GM12874 (cell line): Measurements from ENCODE around the gene SF1.

Experiments
- TF ChIP-seq, protein P1 (sequence below): IDR thresholded peaks from 2 replicates; pipeline ENCODE4 v1.5.1; 2011; ENCODE audit warnings: low read depth, mild to moderate bottlenecking, control low read depth, low read length, moderate library complexity; ENCODE audit not compliant: insufficient read depth

Gene SF1

GRCh38 chr11:64778473-64779298 lies at the start of gene SF1:
SF1 (minus strand) TSS chr11:64778542; CDS start chr11:64778392, 150 bp downstream.
- TF ChIP-seq, protein P1, sequence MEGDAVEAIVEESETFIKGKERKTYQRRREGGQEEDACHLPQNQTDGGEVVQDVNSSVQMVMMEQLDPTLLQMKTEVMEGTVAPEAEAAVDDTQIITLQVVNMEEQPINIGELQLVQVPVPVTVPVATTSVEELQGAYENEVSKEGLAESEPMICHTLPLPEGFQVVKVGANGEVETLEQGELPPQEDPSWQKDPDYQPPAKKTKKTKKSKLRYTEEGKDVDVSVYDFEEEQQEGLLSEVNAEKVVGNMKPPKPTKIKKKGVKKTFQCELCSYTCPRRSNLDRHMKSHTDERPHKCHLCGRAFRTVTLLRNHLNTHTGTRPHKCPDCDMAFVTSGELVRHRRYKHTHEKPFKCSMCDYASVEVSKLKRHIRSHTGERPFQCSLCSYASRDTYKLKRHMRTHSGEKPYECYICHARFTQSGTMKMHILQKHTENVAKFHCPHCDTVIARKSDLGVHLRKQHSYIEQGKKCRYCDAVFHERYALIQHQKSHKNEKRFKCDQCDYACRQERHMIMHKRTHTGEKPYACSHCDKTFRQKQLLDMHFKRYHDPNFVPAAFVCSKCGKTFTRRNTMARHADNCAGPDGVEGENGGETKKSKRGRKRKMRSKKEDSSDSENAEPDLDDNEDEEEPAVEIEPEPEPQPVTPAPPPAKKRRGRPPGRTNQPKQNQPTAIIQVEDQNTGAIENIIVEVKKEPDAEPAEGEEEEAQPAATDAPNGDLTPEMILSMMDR: no peak

DNA sequence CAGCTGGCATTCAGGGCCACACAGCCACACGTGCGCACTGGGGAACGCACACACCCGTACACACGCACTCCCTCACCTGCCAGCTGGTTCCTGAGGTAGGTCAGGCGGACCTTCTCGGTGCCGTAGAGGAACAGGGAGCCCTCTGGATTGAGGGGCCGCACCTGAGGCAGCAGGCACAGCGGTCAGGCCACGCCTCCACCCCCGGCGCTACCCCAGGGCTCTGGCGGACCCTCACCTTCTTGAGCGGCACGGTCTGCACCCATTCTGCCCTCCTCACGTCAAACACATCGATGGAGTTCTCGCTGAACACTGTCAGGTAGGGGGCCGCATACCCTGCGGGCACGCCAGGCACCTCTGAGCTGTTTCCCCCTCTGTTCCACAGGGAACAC lies 49.1 kb upstream of the SF1 start:
- TF ChIP-seq, protein P1: no peak

- TF ChIP-seq, protein P1: no peak
Measured at GRCh38 chr11:64826578-64827450, 48.5 kb upstream of the SF1 start.

- TF ChIP-seq, protein P1: no peak
Measured at GRCh38 chr11:64826062-64826461, 47.7 kb upstream of the SF1 start.

DNA sequence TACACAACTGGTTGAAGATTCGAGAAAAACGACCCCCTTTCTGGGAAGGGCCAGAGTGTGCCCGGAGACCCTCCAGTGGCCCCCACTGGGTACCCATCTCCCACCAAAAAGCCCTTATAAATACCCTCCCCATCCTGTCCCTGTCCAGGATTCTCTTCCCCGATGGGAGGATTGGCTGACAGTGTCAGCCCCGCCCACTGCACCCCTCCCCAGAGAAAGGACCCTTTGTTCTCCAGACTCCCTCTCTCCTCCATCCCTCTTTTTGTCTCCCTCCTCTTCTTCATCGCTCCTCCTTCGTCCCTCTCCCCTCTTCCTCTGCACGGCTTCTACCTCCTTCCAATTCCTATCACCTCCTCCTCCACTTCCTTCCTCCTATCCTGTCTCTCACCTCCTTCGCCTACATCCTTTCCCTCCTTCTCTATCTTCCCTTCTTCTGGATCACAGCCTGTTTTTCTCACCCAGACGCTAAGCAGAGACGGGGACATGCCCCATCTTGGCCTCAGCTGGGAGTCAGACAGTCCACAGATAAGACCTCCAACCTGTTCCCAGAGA lies 45.3 kb upstream of the SF1 start:
- TF ChIP-seq, protein P1: no peak

DNA sequence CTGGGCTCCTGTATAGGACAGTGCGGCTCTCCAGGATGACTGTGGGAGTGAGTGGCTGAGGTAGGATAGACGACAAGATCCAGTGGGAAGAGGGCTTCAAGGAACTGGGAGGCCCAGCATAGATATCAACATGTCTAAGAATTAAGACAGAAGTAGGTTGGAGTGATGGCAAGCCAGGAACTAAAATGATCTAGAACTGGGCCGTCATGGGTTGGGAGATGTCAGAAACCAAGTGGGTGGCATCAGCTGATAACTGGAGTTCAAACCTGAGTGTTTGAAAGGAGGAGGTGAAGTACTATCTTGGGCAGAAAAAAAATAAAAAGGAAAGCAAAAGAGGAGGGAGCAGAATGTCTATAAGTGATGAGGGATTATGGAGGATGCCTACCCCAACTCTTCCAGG lies 39.1 kb upstream of the SF1 start:
- TF ChIP-seq, protein P1: no peak

GRCh38 chr11:64814712-64815187 lies 36.4 kb upstream of the SF1 start:
- TF ChIP-seq, protein P1: no peak
